ENCODE data around the gene KCNQ4. TPM values are rescaled to one million over a fixed set of nuclear protein-coding genes. Genes with fewer than 3 reads are reported as not detected.
A peak's percentile ranks its signal among the peaks of the same experiment; 100 is the strongest.

KCNQ4 gene
- total RNA-seq, 1 experiment from 2014 or later: 1.4 TPM

DNA sequence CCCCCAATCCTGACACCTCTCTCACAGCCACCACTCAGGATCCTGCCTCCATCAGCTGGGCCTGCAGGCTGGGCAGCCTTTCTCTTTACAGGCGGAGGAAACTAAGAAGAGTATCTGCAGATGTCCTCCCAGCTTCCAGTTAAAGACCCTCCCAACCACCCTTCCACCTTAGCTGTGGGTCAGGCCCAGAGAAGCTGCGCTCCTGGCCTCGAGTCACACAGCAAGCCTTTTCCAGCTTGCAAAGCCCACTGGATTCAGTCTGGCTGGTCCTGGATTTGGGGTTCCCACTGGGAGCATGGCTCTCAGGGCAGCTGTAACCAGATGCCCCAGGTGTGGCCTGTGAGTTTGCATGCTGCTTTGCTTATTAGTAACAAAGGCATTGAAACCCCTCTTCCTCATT lies 19.9 kb downstream of the KCNQ4 start:
- Histone ChIP-seq H4K5ac (ENCODE audit: insufficient read length, low read depth, low read length) (no peak overlapping the region), H2BK120ac (ENCODE audit: low read depth, low read length, poor library complexity, severe bottlenecking) (no peak overlapping the region), H2AFZ (ENCODE audit: low read length) (no peak overlapping the region), H3K9me3 (ENCODE audit: control insufficient read depth, low read depth, low read length) (no peaks in the 10 kb centered on the region), H3K27ac (ENCODE audit: insufficient read length, low read depth, low read length) (no peak overlapping the region), H3K9ac (ENCODE audit: extremely low read depth, insufficient read length, low read length) (no peak overlapping the region), H4K20me1 (ENCODE audit: control insufficient read depth, insufficient read depth, insufficient read length) (no peaks in the 10 kb centered on the region), H3K4ac (ENCODE audit: low read depth, low read length) (no peak overlapping the region), H3K79me1 (ENCODE audit: insufficient read depth, low read depth, low read length, poor library complexity, severe bottlenecking) (no peaks in the 10 kb centered on the region), H3K27me3 (ENCODE audit: insufficient read depth, low read length) (no peaks in the 10 kb centered on the region), H2BK20ac (ENCODE audit: low read depth, low read length, poor library complexity, severe bottlenecking) (no peak overlapping the region), H3K14ac (ENCODE audit: insufficient read depth, low read length) (no peak overlapping the region), H3K18ac (ENCODE audit: insufficient read length, low read depth, low read length) (no peak overlapping the region), H3K23me2 (ENCODE audit: insufficient read length, low read depth, low read length, poor library complexity, severe bottlenecking) (peaks cover 3% of the 10 kb centered on the region), H4K91ac (ENCODE audit: insufficient read length, low read depth, low read length) (no peak overlapping the region), H3K4me2 (ENCODE audit: insufficient read depth, insufficient read length, low read length) (no peak overlapping the region), H3K23ac (ENCODE audit: insufficient read length, low read depth, low read length) (no peak overlapping the region), H2AK5ac (ENCODE audit: insufficient read length, low read length) (no peak overlapping the region), H3T11ph (ENCODE audit: low read length) (no peak overlapping the region), H4K8ac (replicated peaks; ENCODE audit: insufficient read length, low read depth, low read length) (no peak overlapping the region), H2BK12ac (ENCODE audit: insufficient read length, low read depth, low read length) (no peak overlapping the region), H3K56ac (ENCODE audit: insufficient read length, low read depth, low read length) (no peak overlapping the region), H3K4me1 (ENCODE audit: insufficient read depth, low read length) (0 out of 2 replicates have a peak, but pooled peaks cover 5% of the 10 kb centered on the region), H2BK5ac (ENCODE audit: insufficient read length, low read length) (no peak overlapping the region), H2BK15ac (ENCODE audit: low read depth, low read length) (no peak overlapping the region), H3K79me2 (ENCODE audit: insufficient read depth, low read length) (no peaks in the 10 kb centered on the region)
- Mint-ChIP-seq H3K4me3 (no peak overlapping the region; a peak in 1 of 5 replicates), H3K4me1 (peaks cover 50 to 65% of the 10 kb centered on the region in 2 experiments), H3K36me3 (ENCODE audit: insufficient read depth in 1 of 3, low read depth in 3 of 3) (no peaks in the 10 kb centered on the region), H3K27me3 (ENCODE audit: low read depth) (peaks cover 23% of the 10 kb centered on the region), H3K9me3 (no peaks in the 10 kb centered on the region), H3K27ac (peak overlapping the region in 1 of 3 experiments; percentile 39; a peak in 2 of 7 replicates)
- DNase-seq: no peak
- TF ChIP-seq, protein P1, sequence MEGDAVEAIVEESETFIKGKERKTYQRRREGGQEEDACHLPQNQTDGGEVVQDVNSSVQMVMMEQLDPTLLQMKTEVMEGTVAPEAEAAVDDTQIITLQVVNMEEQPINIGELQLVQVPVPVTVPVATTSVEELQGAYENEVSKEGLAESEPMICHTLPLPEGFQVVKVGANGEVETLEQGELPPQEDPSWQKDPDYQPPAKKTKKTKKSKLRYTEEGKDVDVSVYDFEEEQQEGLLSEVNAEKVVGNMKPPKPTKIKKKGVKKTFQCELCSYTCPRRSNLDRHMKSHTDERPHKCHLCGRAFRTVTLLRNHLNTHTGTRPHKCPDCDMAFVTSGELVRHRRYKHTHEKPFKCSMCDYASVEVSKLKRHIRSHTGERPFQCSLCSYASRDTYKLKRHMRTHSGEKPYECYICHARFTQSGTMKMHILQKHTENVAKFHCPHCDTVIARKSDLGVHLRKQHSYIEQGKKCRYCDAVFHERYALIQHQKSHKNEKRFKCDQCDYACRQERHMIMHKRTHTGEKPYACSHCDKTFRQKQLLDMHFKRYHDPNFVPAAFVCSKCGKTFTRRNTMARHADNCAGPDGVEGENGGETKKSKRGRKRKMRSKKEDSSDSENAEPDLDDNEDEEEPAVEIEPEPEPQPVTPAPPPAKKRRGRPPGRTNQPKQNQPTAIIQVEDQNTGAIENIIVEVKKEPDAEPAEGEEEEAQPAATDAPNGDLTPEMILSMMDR (conservative IDR thresholded peaks at IDR 0.05): no peak
- WGBS (ENCODE audit: extremely low coverage, insufficient read length, low lambda C conversion rate): no CpG with 5 or more reads among the region's 3 CpGs
